Activated CD4-positive, alpha-beta T cell treated with anti-CD3 and anti-CD28 coated beads, Interleukin-2, amount 10 ng/mL, durations not matched to agents 7 days and 5 days (primary cell): ENCODE measurements around the gene FOXJ3. TPM values are rescaled to one million over a fixed set of nuclear protein-coding genes. Genes with fewer than 3 reads are reported as not detected.

Source experiments
- CTCF ChIA-PET: fragments of 350-600 bp; sonication (Branson Sonifier 250); formaldehyde crosslinking; loops from one replicate; lab custom pipeline; 2021; ENCODE audit warnings: antibody characterized with exemption; lab: Charles Lee
- POLR2A ChIA-PET: fragments of 350-600 bp; sonication (Branson Sonifier 250); formaldehyde crosslinking; loops from one replicate; lab custom pipeline; 2021; ENCODE audit warnings: antibody characterized with exemption; lab: Charles Lee
- DNase-seq: peaks from one replicate; pipeline ENCODE4 v3.0.0-alpha.2; 2020
- H3K27ac Mint-ChIP-seq: one replicate; pipeline ENCODE4 v1.8.0; 2021; ENCODE audit warnings: mild to moderate bottlenecking, moderate library complexity, mixed read lengths
- H3K27me3 Mint-ChIP-seq: one replicate; pipeline ENCODE4 v1.8.0; 2021; ENCODE audit warnings: mixed read lengths
- H3K36me3 Mint-ChIP-seq: one replicate; pipeline ENCODE4 v1.8.0; 2021; ENCODE audit warnings: low read depth, mixed read lengths
- H3K4me1 Mint-ChIP-seq: one replicate; pipeline ENCODE4 v1.8.0; 2021; ENCODE audit warnings: mixed read lengths
- H3K4me3 Mint-ChIP-seq: one replicate; pipeline ENCODE4 v1.8.0; 2021; ENCODE audit warnings: mild to moderate bottlenecking, moderate library complexity, mixed read lengths
- H3K9me3 Mint-ChIP-seq: one replicate; pipeline ENCODE4 v1.8.0; 2021; ENCODE audit warnings: mixed read lengths
- total RNA-seq, 2 experiments: library from RNA; stranded (reverse); gene quantifications; one replicate each; pipeline ENCODE4 v1.2.3, GENCODE V29; 2021

FOXJ3 gene
- total RNA-seq, 2 experiments from 2014 or later, result 46.5 to 56.0 TPM

GRCh38 chr1:42359466-42359865 is 24.4 kb upstream of the FOXJ3 start:
- POLR2A ChIA-PET, result no interaction called here
- Mint-ChIP-seq H3K4me1 (no peaks in the 10 kb centered on the region), H3K9me3 (peaks cover 3% of the 10 kb centered on the region), H3K27ac (no peak overlapping the region), H3K36me3 (no peaks in the 10 kb centered on the region), H3K4me3 (no peak overlapping the region), H3K27me3 (peaks cover 13% of the 10 kb centered on the region)
- DNase-seq, result no peak
- CTCF ChIA-PET, result interaction anchor here (0.6 to 0.8 kb wide), 3 partner anchors 11 to 389 kb away, joined by 3 to 4 read pairs (median 3); no protein-coding TSS in a partner anchor

GRCh38 chr1:42358791-42359190 is 23.8 kb upstream of the FOXJ3 start:
- no peak overlapping the region for H3K27ac Mint-ChIP-seq
- H3K4me1 Mint-ChIP-seq, result no peaks in the 10 kb centered on the region
- no peak overlapping the region for H3K4me3 Mint-ChIP-seq
- DNase-seq, result no peak
- peaks cover 3% of the 10 kb centered on the region for H3K9me3 Mint-ChIP-seq
- ChIA-PET CTCF (interaction anchor here (0.8 kb wide), 1 partner anchor 11 kb away, joined by 3 read pairs; no protein-coding TSS in a partner anchor), POLR2A (no interaction called here)
- no peaks in the 10 kb centered on the region for H3K36me3 Mint-ChIP-seq
- peaks cover 15% of the 10 kb centered on the region for H3K27me3 Mint-ChIP-seq

GRCh38 chr1:42350086-42350485 is 15.1 kb upstream of the FOXJ3 start:
- H3K4me1 Mint-ChIP-seq, result no peaks in the 10 kb centered on the region
- H3K27me3 Mint-ChIP-seq, result peaks cover 23% of the 10 kb centered on the region
- no peaks in the 10 kb centered on the region for H3K9me3 Mint-ChIP-seq
- no peaks in the 10 kb centered on the region for H3K36me3 Mint-ChIP-seq
- no peak overlapping the region for H3K4me3 Mint-ChIP-seq
- POLR2A ChIA-PET, result no interaction called here
- no peak overlapping the region for H3K27ac Mint-ChIP-seq
- CTCF ChIA-PET, result interaction anchor here (0.5 kb wide), 1 partner anchor 1087 kb away, joined by 3 read pairs; no protein-coding TSS in a partner anchor
- no peak for DNase-seq

- no peak for DNase-seq
- ChIA-PET CTCF (no interaction called here), POLR2A (no interaction called here)
- no peak overlapping the region for H3K4me3 Mint-ChIP-seq
- peaks cover 23% of the 10 kb centered on the region for H3K27me3 Mint-ChIP-seq
- no peaks in the 10 kb centered on the region for H3K9me3 Mint-ChIP-seq
- no peaks in the 10 kb centered on the region for H3K4me1 Mint-ChIP-seq
- H3K27ac Mint-ChIP-seq, result no peak overlapping the region
- no peaks in the 10 kb centered on the region for H3K36me3 Mint-ChIP-seq
Observed at GRCh38 chr1:42348498-42348897, 13.5 kb upstream of the FOXJ3 start.

- no peaks in the 10 kb centered on the region for H3K36me3 Mint-ChIP-seq
- H3K4me3 Mint-ChIP-seq, result no peak overlapping the region
- H3K27ac Mint-ChIP-seq, result no peak overlapping the region
- peaks cover 4% of the 10 kb centered on the region for H3K27me3 Mint-ChIP-seq
- ChIA-PET POLR2A (no interaction called here), CTCF (no interaction called here)
- no peaks in the 10 kb centered on the region for H3K9me3 Mint-ChIP-seq
- DNase-seq, result no peak
- H3K4me1 Mint-ChIP-seq, result peaks cover 3% of the 10 kb centered on the region
Observed at GRCh38 chr1:42343049-42343448, 8.0 kb upstream of the FOXJ3 start.

- H3K9me3 Mint-ChIP-seq, result no peaks in the 10 kb centered on the region
- H3K36me3 Mint-ChIP-seq, result no peaks in the 10 kb centered on the region
- peaks cover 4% of the 10 kb centered on the region for H3K27me3 Mint-ChIP-seq
- H3K4me1 Mint-ChIP-seq, result peaks cover 15% of the 10 kb centered on the region
- ChIA-PET POLR2A (no interaction called here), CTCF (no interaction called here)
- H3K27ac Mint-ChIP-seq, result no peak overlapping the region
- no peak for DNase-seq
- no peak overlapping the region for H3K4me3 Mint-ChIP-seq
Observed at GRCh38 chr1:42340901-42341300, 5.9 kb upstream of the FOXJ3 start.

GRCh38 chr1:42340093-42340492 is 5.1 kb upstream of the FOXJ3 start:
- ChIA-PET POLR2A (no interaction called here), CTCF (no interaction called here)
- peaks cover 17% of the 10 kb centered on the region for H3K4me1 Mint-ChIP-seq
- H3K4me3 Mint-ChIP-seq, result no peak overlapping the region
- DNase-seq, result no peak
- no peaks in the 10 kb centered on the region for H3K36me3 Mint-ChIP-seq
- no peak overlapping the region for H3K27ac Mint-ChIP-seq
- no peaks in the 10 kb centered on the region for H3K9me3 Mint-ChIP-seq
- H3K27me3 Mint-ChIP-seq, result peaks cover 2% of the 10 kb centered on the region

- H3K27me3 Mint-ChIP-seq, result no peaks in the 10 kb centered on the region
- no peak overlapping the region for H3K4me3 Mint-ChIP-seq
- H3K36me3 Mint-ChIP-seq, result peaks cover 3% of the 10 kb centered on the region
- H3K4me1 Mint-ChIP-seq, result peaks cover 39% of the 10 kb centered on the region
- ChIA-PET POLR2A (interaction anchor here (0.6 to 1.1 kb wide), 2 partner anchors 126 to 1057 kb away, joined by 3 to 4 read pairs; partner anchors contain the start of gene CCDC30), CTCF (interaction anchor here (0.6 to 0.9 kb wide), 2 partner anchors 17 to 757 kb away, joined by 3 to 6 read pairs; no protein-coding TSS in a partner anchor)
- no peak for DNase-seq
- H3K27ac Mint-ChIP-seq, result peak overlapping the region; percentile 23
- no peaks in the 10 kb centered on the region for H3K9me3 Mint-ChIP-seq
Observed at GRCh38 chr1:42336978-42337377, 1.9 kb upstream of the FOXJ3 start.

- ChIA-PET CTCF (no interaction called here), POLR2A (no interaction called here)
- H3K27ac Mint-ChIP-seq, result peak overlapping the region; percentile 93
- H3K4me1 Mint-ChIP-seq, result peaks cover 44% of the 10 kb centered on the region
- H3K4me3 Mint-ChIP-seq, result peak overlapping the region; percentile 91
- no peaks in the 10 kb centered on the region for H3K27me3 Mint-ChIP-seq
- H3K9me3 Mint-ChIP-seq, result peaks cover 1% of the 10 kb centered on the region
- peaks cover 7% of the 10 kb centered on the region for H3K36me3 Mint-ChIP-seq
- no peak for DNase-seq
Observed at GRCh38 chr1:42335809-42336518, 929 bp upstream of the FOXJ3 start.

- H3K36me3 Mint-ChIP-seq, result peaks cover 7% of the 10 kb centered on the region
- ChIA-PET POLR2A (interaction anchor here (0.5 to 0.9 kb wide), 4 partner anchors 14 to 1941 kb away, joined by 3 to 9 read pairs (median 3); no protein-coding TSS in a partner anchor), CTCF (no interaction called here)
- H3K4me3 Mint-ChIP-seq, result peak overlapping the region; percentile 94
- H3K27me3 Mint-ChIP-seq, result no peaks in the 10 kb centered on the region
- H3K9me3 Mint-ChIP-seq, result peaks cover 1% of the 10 kb centered on the region
- H3K4me1 Mint-ChIP-seq, result peaks cover 46% of the 10 kb centered on the region
- DNase-seq, result peak; percentile 38
- peak overlapping the region; percentile 91 for H3K27ac Mint-ChIP-seq
Observed at GRCh38 chr1:42334240-42335049, 590 bp downstream of the FOXJ3 start.

- Mint-ChIP-seq H3K4me1 (peaks cover 52% of the 10 kb centered on the region), H3K36me3 (peaks cover 7% of the 10 kb centered on the region), H3K4me3 (peak overlapping the region; percentile 94), H3K27ac (peak overlapping the region; percentile 91), H3K27me3 (no peaks in the 10 kb centered on the region), H3K9me3 (peaks cover 1% of the 10 kb centered on the region)
- DNase-seq, result no peak
- ChIA-PET POLR2A (interaction anchor here (0.6 to 0.9 kb wide), 2 partner anchors 13 to 1941 kb away, joined by 3 to 9 read pairs; no protein-coding TSS in a partner anchor), CTCF (interaction anchor here (1.3 kb wide), 1 partner anchor 55 kb away, joined by 3 read pairs; no protein-coding TSS in a partner anchor)
Observed at GRCh38 chr1:42333662-42334239, 1.3 kb downstream of the FOXJ3 start.

GRCh38 chr1:42332877-42333276 is 2.2 kb downstream of the FOXJ3 start:
- ChIA-PET CTCF (interaction anchor here (0.6 to 1.3 kb wide), 2 partner anchors 54 to 187 kb away, joined by 3 read pairs; no protein-coding TSS in a partner anchor), POLR2A (no interaction called here)
- peaks cover 52% of the 10 kb centered on the region for H3K4me1 Mint-ChIP-seq
- H3K4me3 Mint-ChIP-seq, result no peak overlapping the region
- peaks cover 7% of the 10 kb centered on the region for H3K36me3 Mint-ChIP-seq
- DNase-seq, result no peak
- H3K27me3 Mint-ChIP-seq, result no peaks in the 10 kb centered on the region
- peaks cover 1% of the 10 kb centered on the region for H3K9me3 Mint-ChIP-seq
- H3K27ac Mint-ChIP-seq, result no peak overlapping the region
